Measurements from ENCODE around the gene ARHGAP23.
"Not testable (repeated sequence)": the region's sequence is repeated elsewhere in the genome, so short reads cannot be mapped to it uniquely, and the experiment has no call there.

GRCh38 chr17:38477417-38477816, 49.2 kb downstream of the ARHGAP23 start:
- TF ChIP-seq, protein P1, sequence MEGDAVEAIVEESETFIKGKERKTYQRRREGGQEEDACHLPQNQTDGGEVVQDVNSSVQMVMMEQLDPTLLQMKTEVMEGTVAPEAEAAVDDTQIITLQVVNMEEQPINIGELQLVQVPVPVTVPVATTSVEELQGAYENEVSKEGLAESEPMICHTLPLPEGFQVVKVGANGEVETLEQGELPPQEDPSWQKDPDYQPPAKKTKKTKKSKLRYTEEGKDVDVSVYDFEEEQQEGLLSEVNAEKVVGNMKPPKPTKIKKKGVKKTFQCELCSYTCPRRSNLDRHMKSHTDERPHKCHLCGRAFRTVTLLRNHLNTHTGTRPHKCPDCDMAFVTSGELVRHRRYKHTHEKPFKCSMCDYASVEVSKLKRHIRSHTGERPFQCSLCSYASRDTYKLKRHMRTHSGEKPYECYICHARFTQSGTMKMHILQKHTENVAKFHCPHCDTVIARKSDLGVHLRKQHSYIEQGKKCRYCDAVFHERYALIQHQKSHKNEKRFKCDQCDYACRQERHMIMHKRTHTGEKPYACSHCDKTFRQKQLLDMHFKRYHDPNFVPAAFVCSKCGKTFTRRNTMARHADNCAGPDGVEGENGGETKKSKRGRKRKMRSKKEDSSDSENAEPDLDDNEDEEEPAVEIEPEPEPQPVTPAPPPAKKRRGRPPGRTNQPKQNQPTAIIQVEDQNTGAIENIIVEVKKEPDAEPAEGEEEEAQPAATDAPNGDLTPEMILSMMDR (IDR thresholded peaks at IDR 0.05; ENCODE audit: extremely low read depth in 1 of 2, insufficient read depth in 1 of 2, low read depth in 1 of 2, low read length in 2 of 2) = not testable (repeated sequence)
- not testable (repeated sequence) for TF ChIP-seq POLR2A (IDR thresholded peaks at IDR 0.05; ENCODE audit: low read depth, low read length); FOS (IDR thresholded peaks at IDR 0.05; ENCODE audit: borderline replicate concordance, insufficient read depth, low read length); POLR2AphosphoS5 (IDR thresholded peaks at IDR 0.05; ENCODE audit: insufficient read depth, low read depth, low read length); GATA2 (IDR thresholded peaks at IDR 0.05; ENCODE audit: insufficient read depth, insufficient read length, low read depth, low read length); EZH2 (IDR thresholded peaks at IDR 0.05; ENCODE audit: borderline replicate concordance, low read depth, low read length, severe bottlenecking)
